ENCODE measurements around the gene BOD1L1.

Gene BOD1L1

DNA sequence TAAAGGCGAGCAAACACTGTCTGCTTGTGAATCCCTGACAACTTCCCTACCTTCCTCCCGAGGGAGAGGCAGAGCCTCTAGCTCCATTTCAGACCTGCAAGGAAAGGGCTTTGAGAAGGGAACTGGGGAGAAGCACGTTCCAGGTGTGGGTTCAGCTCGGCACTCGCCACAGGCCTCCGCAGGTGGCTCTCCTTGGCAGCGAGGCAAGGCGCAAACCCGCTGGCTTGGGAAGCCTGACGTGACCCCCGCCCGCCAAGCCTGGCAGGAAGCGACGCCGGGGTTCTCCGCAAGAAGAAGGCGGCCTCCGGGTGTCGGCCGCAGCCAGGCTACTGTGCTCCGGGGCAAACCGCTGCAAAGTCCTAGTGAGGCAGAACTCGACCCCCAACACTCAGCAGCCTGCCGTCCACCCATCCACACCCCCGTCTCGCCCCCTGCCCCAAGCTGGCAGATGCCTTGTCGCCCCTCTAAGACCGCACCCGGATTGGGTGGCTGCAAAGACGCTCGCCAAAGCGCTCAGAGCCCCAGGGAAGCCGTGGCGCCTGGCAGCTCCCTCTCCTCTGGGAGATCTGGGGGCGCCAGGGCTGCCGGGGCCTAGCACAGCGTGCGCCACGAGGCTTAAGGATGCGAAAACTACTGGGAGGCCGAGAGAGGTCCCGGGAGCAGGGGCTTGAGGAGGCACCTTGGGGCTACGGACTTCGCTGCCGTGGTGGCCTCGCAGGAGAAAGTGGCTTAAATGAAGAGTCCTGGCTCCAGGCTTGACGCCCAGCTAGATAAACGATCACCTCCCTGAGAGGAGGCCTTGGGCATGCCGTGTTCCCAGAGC lies 105.0 kb downstream of the BOD1L1 start:
- no peak for DNase-seq

GRCh38 chr4:13521047-13521446 lies 106.5 kb downstream of the BOD1L1 start:
- no peak for DNase-seq

All from NCI-H1105 treated with DMSO at 0.1 percent for 48 hours (cell line).